HCT116 (cell line): Measurements from ENCODE around the gene EEFSEC.

ENCODE experiments used
- ATF3 ChIP-seq: IDR thresholded peaks from 2 replicates; pipeline ENCODE4 v1.6.1; 2012
- CTCF ChIP-seq, 3 experiments: fragments of 200-600 bp in 1 of 3; sonication (generic) in 1 of 3; IDR thresholded peaks in 2 of 3; conservative IDR thresholded peaks in 1 of 3; 2 replicates each; pipeline ENCODE4 v1.5.1; 2012 to 2017; ENCODE audit warnings: low read depth in 2 of 3, low read length in 2 of 3, antibody characterized with exemption in 1 of 3, borderline replicate concordance in 1 of 3, control low read depth in 1 of 3, mild to moderate bottlenecking in 1 of 3, mixed read lengths in 1 of 3, mixed run types in 1 of 3, moderate library complexity in 1 of 3; ENCODE audit not compliant: insufficient read depth in 1 of 3
- EGR1 ChIP-seq: IDR thresholded peaks from 2 replicates; pipeline ENCODE4 v1.6.1; 2012; ENCODE audit warnings: low read depth
- EZH2phosphoT487 ChIP-seq: fragments of 200-600 bp; IDR thresholded peaks from 2 replicates; pipeline ENCODE4 v1.6.1; 2018; ENCODE audit warnings: antibody characterized with exemption, borderline replicate concordance
- POLR2A ChIP-seq: IDR thresholded peaks from 2 replicates; pipeline ENCODE4 v1.7.0; 2011; ENCODE audit warnings: borderline replicate concordance; ENCODE audit not compliant: insufficient read depth, insufficient read length; ENCODE audit errors: extremely low read depth
- ZNF274 ChIP-seq: fragments of 200-500 bp; sonication (Bioruptor generic); IDR thresholded peaks from 2 replicates; pipeline ENCODE4 v1.6.1; 2014; ENCODE audit warnings: mild to moderate bottlenecking, low read depth, low read length, inconsistent platforms

- TF ChIP-seq EGR1 (no peak), ATF3 (no peak), ZNF274 (no peak), CTCF (IDR thresholded peaks at IDR 0.05 in 2 of 3, conservative IDR thresholded peaks at IDR 0.05 in 1 of 3; ENCODE audit: borderline replicate concordance in 1 of 3, insufficient read depth in 1 of 3, low read depth in 2 of 3, low read length in 2 of 3) (no peak), POLR2A (no peak), EZH2phosphoT487 (no peak)
Measured at GRCh38 chr3:128435561-128435960, 282.3 kb downstream of the EEFSEC start.
